H9 (cell line): ENCODE results near the gene FAM78A. TPM values are rescaled to one million over a fixed set of nuclear protein-coding genes. Genes with fewer than 3 reads are reported as not detected.

Experiments
- DNase-seq: peaks from one replicate; pipeline ENCODE4 v3.0.0-alpha.2; 2017
- H2AFZ ChIP-seq: one replicate; pipeline ENCODE4 v1.6.1; 2013; ENCODE audit warnings: mild to moderate bottlenecking, low read length, control low read depth, moderate library complexity
- H2AK5ac ChIP-seq: 2 replicates; pipeline ENCODE4 v1.6.1; 2013; ENCODE audit warnings: low read length, control low read depth, mixed read lengths; ENCODE audit not compliant: insufficient read length
- H2BK120ac ChIP-seq: one replicate; pipeline ENCODE4 v1.6.1; 2013; ENCODE audit warnings: low read depth, mild to moderate bottlenecking, low read length, control low read depth, inconsistent platforms; ENCODE audit not compliant: poor library complexity, severe bottlenecking
- H2BK12ac ChIP-seq: 2 replicates; pipeline ENCODE4 v1.6.1; 2013; ENCODE audit warnings: low read length, control low read depth, mixed read lengths, low read depth; ENCODE audit not compliant: insufficient read length
- H2BK15ac ChIP-seq: 2 replicates; pipeline ENCODE4 v1.6.1; 2013; ENCODE audit warnings: low read depth, low read length, control low read depth
- H2BK20ac ChIP-seq: one replicate; pipeline ENCODE4 v1.6.1; 2013; ENCODE audit warnings: low read depth, mild to moderate bottlenecking, low read length, control low read depth, inconsistent platforms; ENCODE audit not compliant: poor library complexity, severe bottlenecking
- H2BK5ac ChIP-seq: 2 replicates; pipeline ENCODE4 v1.6.1; 2013; ENCODE audit warnings: low read length, control low read depth, mixed read lengths; ENCODE audit not compliant: insufficient read length
- H3K14ac ChIP-seq: 2 replicates; pipeline ENCODE4 v1.6.1; 2013; ENCODE audit warnings: low read length, control low read depth; ENCODE audit not compliant: insufficient read depth
- H3K18ac ChIP-seq: 2 replicates; pipeline ENCODE4 v1.6.1; 2013; ENCODE audit warnings: low read depth, mild to moderate bottlenecking, mixed read lengths, low read length, control low read depth; ENCODE audit not compliant: insufficient read length
- H3K23ac ChIP-seq: 2 replicates; pipeline ENCODE4 v1.6.1; 2013; ENCODE audit warnings: low read length, control low read depth, mixed read lengths, low read depth; ENCODE audit not compliant: insufficient read length
- H3K23me2 ChIP-seq: 2 replicates; pipeline ENCODE4 v1.6.1; 2013; ENCODE audit warnings: low read depth, mild to moderate bottlenecking, mixed read lengths, low read length, control low read depth; ENCODE audit not compliant: insufficient read length, poor library complexity, severe bottlenecking
- H3K27ac ChIP-seq: 2 replicates; pipeline ENCODE4 v1.5.1; 2013; ENCODE audit warnings: low read length, control low read depth, mixed read lengths, low read depth; ENCODE audit not compliant: insufficient read length
- H3K27me3 ChIP-seq: 2 replicates; pipeline ENCODE4 v1.6.1; 2013; ENCODE audit warnings: low read length, control low read depth, inconsistent platforms; ENCODE audit not compliant: insufficient read depth
- H3K4ac ChIP-seq: 2 replicates; pipeline ENCODE4 v1.6.1; 2013; ENCODE audit warnings: low read depth, mild to moderate bottlenecking, control low read depth, inconsistent platforms, low read length, moderate library complexity
- H3K4me1 ChIP-seq: 2 replicates; pipeline ENCODE4 v1.6.1; 2013; ENCODE audit warnings: low read length, control low read depth, inconsistent platforms; ENCODE audit not compliant: insufficient read depth
- H3K4me2 ChIP-seq: 2 replicates; pipeline ENCODE4 v1.6.1; 2013; ENCODE audit warnings: low read length, control low read depth, mixed read lengths; ENCODE audit not compliant: insufficient read length, insufficient read depth
- H3K56ac ChIP-seq: 2 replicates; pipeline ENCODE4 v1.6.1; 2013; ENCODE audit warnings: low read depth, mild to moderate bottlenecking, mixed read lengths, low read length, control low read depth; ENCODE audit not compliant: insufficient read length
- H3K79me1 ChIP-seq: 2 replicates; pipeline ENCODE4 v1.6.1; 2013; ENCODE audit warnings: low read depth, mild to moderate bottlenecking, moderate library complexity, low read length, control low read depth, inconsistent platforms; ENCODE audit not compliant: insufficient read depth, poor library complexity, severe bottlenecking
- H3K79me2 ChIP-seq: 2 replicates; pipeline ENCODE4 v1.6.1; 2013; ENCODE audit warnings: low read length, control low read depth, inconsistent platforms; ENCODE audit not compliant: insufficient read depth
- H3K9ac ChIP-seq: 2 replicates; pipeline ENCODE4 v1.6.1; 2013; ENCODE audit warnings: low read length, control low read depth, mixed read lengths; ENCODE audit not compliant: insufficient read length; ENCODE audit errors: extremely low read depth
- H3K9me3 ChIP-seq: one replicate; pipeline ENCODE4 v1.6.1; 2013; ENCODE audit warnings: low read depth, low read length, inconsistent platforms; ENCODE audit not compliant: control insufficient read depth
- H3T11ph ChIP-seq: one replicate; pipeline ENCODE4 v1.6.1; 2013; ENCODE audit warnings: mild to moderate bottlenecking, low read length, control low read depth, inconsistent platforms
- H4K20me1 ChIP-seq: one replicate; pipeline ENCODE4 v1.6.1; 2013; ENCODE audit not compliant: control insufficient read depth, insufficient read length, insufficient read depth
- H4K5ac ChIP-seq: 2 replicates; pipeline ENCODE4 v1.6.1; 2013; ENCODE audit warnings: low read depth, mild to moderate bottlenecking, mixed read lengths, low read length, control low read depth; ENCODE audit not compliant: insufficient read length
- H4K8ac ChIP-seq: replicated peaks from 2 replicates; pipeline ENCODE4 v1.6.1; 2013; ENCODE audit warnings: low read length, control low read depth, mixed read lengths, low read depth; ENCODE audit not compliant: insufficient read length
- H4K91ac ChIP-seq: 2 replicates; pipeline ENCODE4 v1.6.1; 2013; ENCODE audit warnings: low read depth, mild to moderate bottlenecking, moderate library complexity, mixed read lengths, low read length, control low read depth; ENCODE audit not compliant: insufficient read length
- H3K27ac Mint-ChIP-seq, 3 experiments: 2 replicates in 2 of 3; 3 replicates in 1 of 3; pipeline ENCODE4 v1.8.0; 2020 to 2021; ENCODE audit warnings: mixed read lengths in 3 of 3, mild to moderate bottlenecking in 1 of 3, moderate library complexity in 1 of 3
- H3K27me3 Mint-ChIP-seq: 2 replicates; pipeline ENCODE4 v1.8.0; 2021; ENCODE audit warnings: low read depth, mild to moderate bottlenecking, moderate library complexity, mixed read lengths
- H3K36me3 Mint-ChIP-seq, 3 experiments: 2 replicates in 2 of 3; 3 replicates in 1 of 3; pipeline ENCODE4 v1.8.0; 2020 to 2021; ENCODE audit warnings: low read depth in 3 of 3, mixed read lengths in 3 of 3; ENCODE audit not compliant: insufficient read depth in 1 of 3
- H3K4me1 Mint-ChIP-seq, 2 experiments: 2 replicates each; pipeline ENCODE4 v1.8.0; 2020; ENCODE audit warnings: mixed read lengths in 2 of 2
- H3K4me3 Mint-ChIP-seq, 2 experiments: 2 replicates in 1 of 2; 3 replicates in 1 of 2; pipeline ENCODE4 v1.8.0; 2020 to 2021; ENCODE audit warnings: mild to moderate bottlenecking in 2 of 2, mixed read lengths in 2 of 2, moderate library complexity in 1 of 2
- H3K9me3 Mint-ChIP-seq, 2 experiments: 2 replicates in 1 of 2; 3 replicates in 1 of 2; pipeline ENCODE4 v1.8.0; 2020; ENCODE audit warnings: mild to moderate bottlenecking in 2 of 2, mixed read lengths in 2 of 2, moderate library complexity in 1 of 2
- WGBS: extraction: QIAGEN DNeasy Blood & Tissue Kit; methylation state at CpG from one replicate; pipeline ENCODE4 v1.1.7; 2013; ENCODE audit warnings: missing lambda C conversion rate, low lambda C conversion rate, mixed read lengths; ENCODE audit not compliant: insufficient read length; ENCODE audit errors: extremely low coverage; 5-methylcytosine and 5-hydroxymethylcytosine counted together
- total RNA-seq: library from RNA; stranded (reverse); gene quantifications from 2 replicates; pipeline ENCODE4 v1.2.1, GENCODE V29; 2021
- TF ChIP-seq, protein P1 (sequence below): fragments of 200-600 bp; sonication (generic); conservative IDR thresholded peaks from 3 replicates; pipeline ENCODE4 v1.8.0; 2021; ENCODE audit warnings: antibody characterized with exemption, mild to moderate bottlenecking

The FAM78A gene
- total RNA-seq, 1 experiment from 2014 or later, result 1.9 TPM

DNA sequence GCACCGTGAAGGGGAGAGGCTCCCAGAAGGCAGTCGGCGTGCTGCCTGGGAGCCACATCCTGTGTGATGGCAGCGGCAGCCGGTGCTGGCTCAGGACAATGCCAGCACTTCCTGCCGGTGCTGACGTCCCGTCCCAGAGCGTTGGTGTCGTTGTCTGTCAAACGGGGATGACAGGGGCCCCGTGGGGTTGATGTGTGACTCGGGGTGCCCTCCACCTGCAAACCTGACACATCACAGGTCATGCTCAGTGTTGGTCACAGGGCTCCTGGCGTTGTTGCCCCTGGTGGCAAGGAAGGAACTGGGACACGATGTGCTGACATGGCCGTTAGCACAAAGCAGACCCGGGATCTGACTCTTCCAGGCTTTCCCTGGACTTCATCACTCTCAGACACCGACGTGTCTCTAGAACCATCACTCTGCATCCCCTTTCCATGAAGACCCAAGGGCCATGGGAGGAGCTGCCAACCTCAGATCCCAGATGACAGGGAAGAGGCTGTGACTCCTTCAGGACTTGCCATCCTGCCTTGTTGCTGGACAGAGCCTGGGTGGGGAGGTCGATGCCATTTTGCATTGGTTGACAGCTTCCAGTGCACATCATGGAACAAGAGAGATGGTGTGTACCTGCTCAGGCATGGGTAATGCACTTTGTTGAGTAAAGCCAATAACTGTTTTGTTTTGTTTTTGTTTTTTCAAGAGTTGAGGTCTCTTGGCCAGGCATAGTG lies 34.7 kb upstream of the FAM78A start:
- no CpG with 5 or more reads among the region's 20 CpGs for WGBS
- Histone ChIP-seq H2AK5ac (no peak overlapping the region), H3K4ac (no peak overlapping the region), H3K14ac (no peak overlapping the region; the same call in 1 of the 2 replicates), H2AFZ (no peak overlapping the region), H3K27me3 (no peaks in the 10 kb centered on the region), H3K4me1 (no peaks in the 10 kb centered on the region), H3K9ac (no peak overlapping the region), H3K9me3 (no peaks in the 10 kb centered on the region), H3K79me1 (no peaks in the 10 kb centered on the region), H3K79me2 (no peaks in the 10 kb centered on the region), H2BK120ac (no peak overlapping the region), H3K23ac (no peak overlapping the region), H4K91ac (no peak overlapping the region), H2BK15ac (no peak overlapping the region), H3T11ph (no peak overlapping the region), H3K18ac (no peak overlapping the region), H3K27ac (no peak overlapping the region), H4K5ac (no peak overlapping the region), H3K4me2 (no peak overlapping the region), H2BK20ac (no peak overlapping the region), H3K23me2 (no peaks in the 10 kb centered on the region), H2BK5ac (no peak overlapping the region), H4K20me1 (no peaks in the 10 kb centered on the region), H4K8ac (no peak overlapping the region), H2BK12ac (no peak overlapping the region), H3K56ac (no peak overlapping the region)
- no peak for DNase-seq
- TF ChIP-seq, protein P1, sequence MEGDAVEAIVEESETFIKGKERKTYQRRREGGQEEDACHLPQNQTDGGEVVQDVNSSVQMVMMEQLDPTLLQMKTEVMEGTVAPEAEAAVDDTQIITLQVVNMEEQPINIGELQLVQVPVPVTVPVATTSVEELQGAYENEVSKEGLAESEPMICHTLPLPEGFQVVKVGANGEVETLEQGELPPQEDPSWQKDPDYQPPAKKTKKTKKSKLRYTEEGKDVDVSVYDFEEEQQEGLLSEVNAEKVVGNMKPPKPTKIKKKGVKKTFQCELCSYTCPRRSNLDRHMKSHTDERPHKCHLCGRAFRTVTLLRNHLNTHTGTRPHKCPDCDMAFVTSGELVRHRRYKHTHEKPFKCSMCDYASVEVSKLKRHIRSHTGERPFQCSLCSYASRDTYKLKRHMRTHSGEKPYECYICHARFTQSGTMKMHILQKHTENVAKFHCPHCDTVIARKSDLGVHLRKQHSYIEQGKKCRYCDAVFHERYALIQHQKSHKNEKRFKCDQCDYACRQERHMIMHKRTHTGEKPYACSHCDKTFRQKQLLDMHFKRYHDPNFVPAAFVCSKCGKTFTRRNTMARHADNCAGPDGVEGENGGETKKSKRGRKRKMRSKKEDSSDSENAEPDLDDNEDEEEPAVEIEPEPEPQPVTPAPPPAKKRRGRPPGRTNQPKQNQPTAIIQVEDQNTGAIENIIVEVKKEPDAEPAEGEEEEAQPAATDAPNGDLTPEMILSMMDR, result no peak
- Mint-ChIP-seq H3K4me1 (peaks cover 6 to 10% of the 10 kb centered on the region in 2 experiments), H3K36me3 (peaks cover 0 to 4% (median 0%) of the 10 kb centered on the region in 3 experiments; a peak in 2 of 7 replicates), H3K9me3 (no peaks in the 10 kb centered on the region; a peak in 1 of 5 replicates), H3K27ac (no peak overlapping the region), H3K4me3 (no peak overlapping the region), H3K27me3 (peaks cover 8% of the 10 kb centered on the region)
